HCT116 (cell line): ENCODE results near the gene RAB4B.
"Not testable (repeated sequence)": the region's sequence is repeated elsewhere in the genome, so short reads cannot be mapped to it uniquely, and the experiment has no call there.

Experiments used
- POLR2A ChIP-seq: IDR thresholded peaks from 2 replicates; pipeline ENCODE4 v1.7.0; 2011; ENCODE audit warnings: borderline replicate concordance; ENCODE audit not compliant: insufficient read depth, insufficient read length; ENCODE audit errors: extremely low read depth
- SIN3A ChIP-seq: IDR thresholded peaks from 2 replicates; pipeline ENCODE4 v1.6.1; 2012; ENCODE audit warnings: low read depth
- SRF ChIP-seq: IDR thresholded peaks from 2 replicates; pipeline ENCODE4 v1.6.1; 2012; ENCODE audit warnings: low read depth

GRCh38 chr19:40771101-40771862, 6.8 kb upstream of the RAB4B start:
- not testable (repeated sequence) for TF ChIP-seq SIN3A, POLR2A, SRF
